ENCODE results near the gene PLA2G4E. TPM values are rescaled to one million over a fixed set of nuclear protein-coding genes. Genes with fewer than 3 reads are reported as not detected.

Gene PLA2G4E
- total RNA-seq, 1 donor from 2014 or later: not detected

DNA sequence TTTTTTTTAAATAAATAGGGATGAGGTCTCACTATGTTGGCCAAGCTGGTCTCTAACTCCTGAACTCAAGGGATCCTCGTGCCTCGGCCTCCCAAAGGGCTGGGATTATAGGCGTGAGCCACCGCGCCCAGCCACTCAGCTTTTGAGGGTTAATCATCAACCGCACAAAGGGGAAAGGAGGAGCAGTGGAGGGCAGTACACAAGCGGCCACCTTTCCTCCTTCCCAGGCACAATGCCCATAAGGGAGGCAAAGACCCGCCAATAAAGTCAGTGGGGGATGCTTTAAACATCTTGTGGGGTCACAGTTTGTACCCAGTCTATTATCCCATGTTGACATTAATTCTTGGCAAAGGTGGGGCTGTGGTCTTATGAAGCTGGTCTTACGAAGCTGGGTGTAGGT lies 80.9 kb downstream of the PLA2G4E start:
- no peak for DNase-seq (ENCODE audit: extremely low read depth, low read depth, low spot score)

DNA sequence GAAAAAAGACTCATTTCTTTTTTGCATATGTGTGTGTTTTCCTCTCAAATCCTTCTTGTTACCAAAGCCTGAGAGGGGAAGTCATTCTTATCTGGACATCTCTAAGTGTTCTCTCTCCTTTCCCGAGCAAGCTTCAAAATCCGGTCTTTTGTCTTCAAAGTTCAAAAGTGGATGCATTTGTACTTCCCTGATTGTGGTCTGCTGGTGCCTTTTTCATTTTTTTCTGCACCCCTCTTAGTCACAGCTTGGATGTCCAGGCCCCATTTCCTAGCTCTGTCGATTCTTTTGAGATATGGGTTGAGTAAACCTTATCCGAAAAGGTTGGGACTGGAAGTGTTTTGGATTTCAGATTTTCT lies 83.3 kb downstream of the PLA2G4E start:
- no peak for DNase-seq (ENCODE audit: extremely low read depth, low read depth, low spot score)

DNA sequence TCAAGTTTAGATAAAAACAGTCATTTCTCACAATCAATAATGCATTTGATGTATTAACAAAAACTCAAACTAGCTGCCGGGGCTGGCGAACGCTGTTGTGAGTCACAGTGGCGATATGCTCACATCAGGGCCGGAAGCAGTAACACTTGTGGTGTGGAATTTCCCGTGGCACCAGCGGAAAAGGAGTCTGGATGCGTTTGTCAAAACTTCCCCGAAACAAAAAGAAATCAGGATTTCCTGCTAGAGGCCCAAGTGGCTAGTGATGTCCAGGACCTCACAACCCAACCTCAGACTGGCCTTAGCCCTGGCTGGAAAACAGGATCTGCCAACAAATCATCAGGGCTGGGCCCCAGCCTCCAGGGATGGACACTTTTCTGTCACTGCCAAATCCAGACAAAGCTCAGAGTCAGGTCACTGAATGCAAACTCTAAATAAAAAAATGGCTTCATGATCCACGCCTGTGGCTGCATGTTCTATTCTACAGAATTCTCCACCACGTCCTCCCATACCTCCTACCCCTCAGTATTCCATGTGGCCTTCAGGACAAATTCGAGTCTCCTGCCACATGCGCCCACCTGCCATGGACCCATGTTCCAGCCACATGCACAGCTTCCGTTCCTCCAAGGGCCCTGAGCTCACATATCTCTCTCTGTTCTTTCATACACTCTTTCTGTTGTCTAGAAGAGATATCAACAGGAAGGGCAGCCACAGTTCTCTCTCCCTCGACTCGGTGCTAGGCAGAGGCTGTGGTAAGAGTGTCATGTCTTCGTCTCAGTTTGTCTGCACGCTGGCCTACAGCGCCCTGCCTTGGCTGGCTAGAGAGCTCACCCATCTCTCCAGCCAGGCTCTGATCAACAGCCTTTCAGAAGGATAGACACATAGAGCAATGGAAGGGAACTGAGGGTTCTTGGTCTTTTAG lies 83.9 kb downstream of the PLA2G4E start:
- peak; percentile 93 for DNase-seq (ENCODE audit: extremely low read depth, low read depth, low spot score)

DNA sequence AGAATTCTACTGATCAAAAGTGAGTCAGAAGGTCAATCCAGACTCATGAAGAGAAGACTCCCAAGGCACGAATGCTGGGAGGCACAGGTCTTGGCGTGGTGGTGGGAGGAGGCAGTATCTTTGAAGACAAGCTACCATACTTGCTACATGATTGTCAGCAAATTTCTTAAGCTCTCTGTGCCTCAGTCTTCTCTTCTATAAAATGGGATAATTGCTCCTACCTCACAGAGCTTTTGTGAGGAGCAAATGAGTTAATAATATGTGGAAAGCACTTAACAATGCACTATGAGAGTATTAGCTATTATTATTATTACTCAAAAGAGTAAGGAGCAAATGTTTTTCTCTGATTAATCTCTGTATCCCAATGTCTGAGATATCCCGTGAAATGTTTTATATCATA lies 84.7 kb downstream of the PLA2G4E start:
- no peak for DNase-seq (ENCODE audit: extremely low read depth, low read depth, low spot score)

DNA sequence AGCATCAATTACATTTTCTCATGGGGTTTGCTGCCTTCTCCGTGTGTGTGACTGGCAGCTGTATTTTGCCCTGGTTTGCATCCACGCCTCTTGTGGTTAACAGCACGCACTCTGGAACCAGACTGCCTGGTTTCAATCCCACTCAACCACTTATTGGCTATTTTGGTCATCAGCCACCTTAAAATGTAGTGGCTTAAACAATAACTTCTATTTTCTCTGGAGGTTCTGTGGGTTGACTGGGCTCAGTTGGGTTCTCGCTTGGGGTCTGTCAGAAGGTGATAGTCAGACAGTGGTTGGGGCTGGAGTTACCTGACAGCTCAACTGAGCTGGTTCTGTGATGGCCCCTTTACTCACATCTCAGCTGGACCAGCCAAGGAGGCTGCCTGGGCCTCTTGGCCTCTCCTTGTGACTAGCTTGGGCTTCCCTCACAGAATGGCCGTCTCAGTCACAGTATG lies 85.2 kb downstream of the PLA2G4E start:
- DNase-seq (ENCODE audit: extremely low read depth, low read depth, low spot score): no peak

DNA sequence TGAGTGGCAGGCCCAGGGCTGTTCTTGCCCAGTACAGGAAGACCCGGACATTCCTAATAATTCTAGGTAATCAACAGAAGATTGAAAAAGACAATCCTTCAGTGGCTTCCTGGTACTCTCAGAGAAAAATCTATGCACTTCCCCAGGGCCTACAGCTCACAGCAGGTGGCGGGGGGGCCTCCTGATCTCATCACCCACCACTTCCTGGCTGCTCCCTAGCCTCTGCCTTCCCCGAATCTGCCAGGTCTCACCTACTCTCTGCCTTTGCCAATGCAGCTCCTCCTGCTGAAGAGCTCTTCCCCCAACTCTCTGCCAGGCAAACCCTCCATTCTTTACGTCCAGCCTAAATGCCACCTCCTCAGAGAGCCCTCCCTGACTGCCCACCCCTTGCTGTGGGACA lies 86.0 kb downstream of the PLA2G4E start:
- no peak for DNase-seq (ENCODE audit: extremely low read depth, low read depth, low spot score)

DNA sequence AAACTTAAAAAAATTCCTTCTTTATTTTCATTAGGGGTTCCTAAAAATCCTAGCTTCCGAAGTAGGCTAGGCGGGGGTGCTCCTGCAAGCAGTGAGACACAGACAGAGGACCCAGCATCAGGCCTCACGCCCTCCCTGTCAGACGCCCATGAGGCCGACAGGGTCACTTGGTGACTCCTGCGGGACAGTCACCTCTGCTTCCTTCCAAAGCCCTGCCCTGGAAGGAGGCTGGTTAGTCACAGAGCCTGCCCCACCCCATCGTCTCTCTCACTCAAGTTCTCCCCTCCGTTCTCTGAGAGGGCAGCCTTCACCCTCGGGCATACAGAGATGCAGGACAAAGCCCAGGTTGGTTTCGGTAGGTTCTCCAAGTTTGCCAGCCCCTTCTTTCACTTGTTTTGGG lies 87.1 kb downstream of the PLA2G4E start:
- no peak for DNase-seq (ENCODE audit: extremely low read depth, low read depth, low spot score)

DNA sequence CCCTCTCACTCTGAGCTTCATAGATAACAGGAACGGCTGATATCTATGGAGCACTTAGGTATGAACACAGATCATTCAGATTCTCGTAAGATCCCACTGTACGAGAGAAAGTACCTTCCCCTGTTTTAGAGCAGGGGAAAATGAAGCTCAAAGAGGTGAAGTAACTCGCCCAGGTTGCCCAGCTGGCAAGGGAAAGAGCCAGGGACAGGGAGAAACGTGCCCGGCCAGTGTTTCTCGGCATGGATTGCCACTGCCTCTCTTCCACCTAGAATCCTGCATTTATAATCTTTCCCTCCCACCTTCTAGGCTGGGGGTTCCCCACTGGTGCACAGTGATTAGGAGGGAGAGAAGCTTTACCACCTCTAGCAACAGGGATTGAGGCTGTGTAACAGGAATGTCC lies 87.5 kb downstream of the PLA2G4E start:
- no peak for DNase-seq (ENCODE audit: extremely low read depth, low read depth, low spot score)

DNA sequence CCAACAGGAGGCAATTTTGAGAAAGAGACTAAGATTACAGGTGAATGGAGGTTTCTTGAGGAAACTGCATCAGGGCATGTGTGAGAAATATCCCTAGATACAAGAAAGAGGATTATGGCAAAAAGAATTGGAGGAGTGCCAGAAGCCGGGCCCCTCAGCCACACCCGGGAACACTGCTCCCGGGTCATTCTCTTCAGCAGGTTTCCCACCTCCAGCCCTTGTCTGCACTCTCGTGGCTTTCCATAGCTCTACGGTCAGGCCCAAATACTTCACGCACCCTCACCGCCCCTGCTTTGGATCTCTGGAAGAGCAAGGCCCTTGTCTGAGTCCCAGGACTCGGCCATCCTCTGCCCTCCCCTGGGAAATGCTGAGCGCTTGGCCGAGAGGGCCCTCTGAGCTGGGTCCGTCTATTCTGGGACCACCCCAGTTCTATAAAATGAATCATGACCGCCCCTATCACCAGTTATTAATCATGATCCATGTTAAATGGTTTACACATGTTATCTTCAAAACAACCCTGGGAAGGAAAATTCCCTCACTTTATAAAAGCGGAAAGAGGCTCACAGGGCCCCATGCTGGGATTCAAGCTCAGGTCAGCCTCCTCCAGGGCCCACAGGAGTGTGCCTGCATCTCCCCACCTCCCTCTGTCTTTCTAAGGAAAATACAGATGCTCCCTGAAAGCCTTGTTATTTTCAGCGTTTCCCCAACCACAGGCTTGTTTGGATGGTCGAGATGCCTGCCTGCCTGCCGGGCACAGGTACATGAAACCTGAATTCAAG lies 88.1 kb downstream of the PLA2G4E start:
- no peak for DNase-seq (ENCODE audit: extremely low read depth, low read depth, low spot score)

DNA sequence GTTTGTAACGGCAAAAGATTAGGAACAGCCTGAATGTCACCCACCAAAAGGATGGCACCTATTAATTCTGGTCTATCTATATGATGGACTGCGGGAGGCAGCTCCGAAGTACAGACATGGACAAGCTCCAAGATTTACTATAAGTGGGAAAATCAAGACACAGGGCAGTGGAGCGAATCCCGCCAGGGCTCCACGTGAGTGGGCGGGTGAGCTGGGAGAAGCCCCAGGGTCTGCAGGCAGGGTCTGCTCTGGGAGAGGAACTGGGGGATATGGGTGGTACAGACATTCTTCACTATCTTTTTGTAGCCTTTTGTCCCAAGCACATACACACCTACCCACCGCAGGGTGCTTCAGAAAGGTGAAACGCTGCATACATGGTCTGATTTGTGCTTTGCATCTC lies 88.7 kb downstream of the PLA2G4E start:
- no peak for DNase-seq (ENCODE audit: extremely low read depth, low read depth, low spot score)

Other genes starting within 250 kb of the PLA2G4E start
- 21.4 and 27.4 TPM in 2 replicates for gene MAPKBP1, start 246.6 kb downstream of the PLA2G4E start, total RNA-seq
- gene JMJD7, start 192.9 kb downstream of the PLA2G4E start, total RNA-seq: 3.6 and 4.5 TPM in 2 replicates
- gene PLA2G4B, start 182.2 kb downstream of the PLA2G4E start, total RNA-seq: 0.48 and 0.58 TPM in 2 replicates
- 6.8 and 15.0 TPM in 2 replicates for gene SPTBN5, start 127.0 kb downstream of the PLA2G4E start, total RNA-seq
- 170 and 236 TPM in 2 replicates for gene EHD4, start 48.5 kb downstream of the PLA2G4E start, total RNA-seq
- gene PLA2G4D, start 73.5 kb upstream of the PLA2G4E start, total RNA-seq: not detected in 2 replicates
- not detected in 2 replicates for gene PLA2G4F, start 135.6 kb upstream of the PLA2G4E start, total RNA-seq
- 53.6 and 57.1 TPM in 2 replicates for gene VPS39, start 187.3 kb upstream of the PLA2G4E start, total RNA-seq

Data from glomerular endothelial cell (primary cell).